Kasumi-1 (cell line): ENCODE results near the gene MYO16.

ENCODE experiments used
- DNase-seq, 2 experiments: peaks; one replicate each; lab custom pipeline; 2025; lab: John Stamatoyannopoulos, UW

MYO16 gene

GRCh38 chr13:108895220-108895704, 265.9 kb downstream of the MYO16 start:
- peak; percentile 38 to 64 for DNase-seq

- peak in 1 of 2 experiments; percentile 4 for DNase-seq
Measured at GRCh38 chr13:108897955-108898354, 268.5 kb downstream of the MYO16 start.

GRCh38 chr13:108902405-108903155, 273.2 kb downstream of the MYO16 start:
- no peak for DNase-seq

- no peak for DNase-seq
Measured at GRCh38 chr13:108903613-108904012, 274.2 kb downstream of the MYO16 start.

- no peak for DNase-seq
Measured at GRCh38 chr13:108911807-108912206, 282.4 kb downstream of the MYO16 start.

GRCh38 chr13:108913731-108914130, 284.3 kb downstream of the MYO16 start:
- DNase-seq = peak; percentile 42 to 58

- peak; percentile 62 to 73 for DNase-seq
Measured at GRCh38 chr13:108915095-108915633, 285.8 kb downstream of the MYO16 start.

- peak in 1 of 2 experiments; percentile 18 for DNase-seq
Measured at GRCh38 chr13:108915634-108916512, 286.5 kb downstream of the MYO16 start.

- no peak for DNase-seq
Measured at GRCh38 chr13:108917581-108917980, 288.2 kb downstream of the MYO16 start.

GRCh38 chr13:108919036-108919907, 289.9 kb downstream of the MYO16 start:
- no peak for DNase-seq

- DNase-seq = no peak
Measured at GRCh38 chr13:108920137-108920536, 290.7 kb downstream of the MYO16 start.

GRCh38 chr13:108921238-108921637, 291.8 kb downstream of the MYO16 start:
- no peak for DNase-seq

GRCh38 chr13:108922108-108922507, 292.7 kb downstream of the MYO16 start:
- no peak for DNase-seq

GRCh38 chr13:108923386-108924047, 294.1 kb downstream of the MYO16 start:
- DNase-seq = no peak

- DNase-seq = no peak
Measured at GRCh38 chr13:108924134-108924533, 294.7 kb downstream of the MYO16 start.

GRCh38 chr13:108924541-108924940, 295.1 kb downstream of the MYO16 start:
- no peak for DNase-seq

GRCh38 chr13:108925070-108925469, 295.7 kb downstream of the MYO16 start:
- DNase-seq = no peak

- no peak for DNase-seq
Measured at GRCh38 chr13:108926862-108927261, 297.5 kb downstream of the MYO16 start.

GRCh38 chr13:108927615-108928014, 298.2 kb downstream of the MYO16 start:
- no peak for DNase-seq

GRCh38 chr13:108929532-108930206, 300.3 kb downstream of the MYO16 start:
- DNase-seq = no peak
